NCI-H146 treated with DMSO at 0.1 percent for 48 hours (cell line): ENCODE results near the gene DPEP2.
"Not testable (repeated sequence)": the region's sequence is repeated elsewhere in the genome, so short reads cannot be mapped to it uniquely, and the experiment has no call there.

Experiments
- DNase-seq: peaks from one replicate; lab custom pipeline; 2025; ENCODE audit not compliant: unreplicated experiment; lab: John Stamatoyannopoulos, UW

Gene DPEP2

GRCh38 chr16:67939507-67940445 is 59.5 kb downstream of the DPEP2 start:
- no peak for DNase-seq

GRCh38 chr16:67937713-67938112 is 61.6 kb downstream of the DPEP2 start:
- DNase-seq = not testable (repeated sequence)
